Thoracic aorta (tissue), 2 donors: ENCODE data around the gene NFIC. TPM values are rescaled to one million over a fixed set of nuclear protein-coding genes. Genes with fewer than 3 reads are reported as not detected.
"Not testable (repeated sequence)": the region's sequence is repeated elsewhere in the genome, so short reads cannot be mapped to it uniquely, and the experiment has no call there.

Experiments used
- ATAC-seq: fragments of 150-250 bp; one replicate; pipeline ENCODE4 v1.8.0; 2017; ENCODE audit warnings: low read depth; ENCODE audit not compliant: insufficient number of reproducible peaks, low FRiP score
- DNase-seq: peaks from one replicate; pipeline ENCODE4 v3.0.0-alpha.2; 2020; ENCODE audit warnings: low spot score
- H3K27ac ChIP-seq, 2 donors: fragments of 200-600 bp; sonication (generic); 1 replicate in 1 of 2; 2 replicates in 1 of 2; pipeline ENCODE4 v1.5.1; 2016; ENCODE audit warnings: mild to moderate bottlenecking in 2 of 2, moderate library complexity in 2 of 2
- H3K27me3 ChIP-seq: fragments of 200-600 bp; sonication (generic); replicated peaks from 2 replicates; pipeline ENCODE4 v1.6.0; 2016; ENCODE audit warnings: mild to moderate bottlenecking; ENCODE audit not compliant: insufficient read depth
- H3K36me3 ChIP-seq: fragments of 200-600 bp; sonication (generic); one replicate; pipeline ENCODE4 v1.5.1; 2016
- H3K4me1 ChIP-seq, 2 donors: fragments of 200-600 bp; sonication (generic); 1 replicate in 1 of 2; 2 replicates in 1 of 2; pipeline versions ENCODE4 v1.5.1 to v1.6.0; 2016; ENCODE audit warnings: low read depth in 2 of 2, mild to moderate bottlenecking in 1 of 2; ENCODE audit not compliant: control insufficient read depth in 1 of 2
- H3K4me3 ChIP-seq: fragments of 200-600 bp; sonication (generic); 2 replicates; pipeline ENCODE4 v1.5.1; 2016; ENCODE audit warnings: mild to moderate bottlenecking
- H3K9me3 ChIP-seq: fragments of 200-600 bp; sonication (generic); 2 replicates; pipeline ENCODE4 v1.5.1; 2016
- CTCF ChIP-seq: fragments of 200-600 bp; sonication (generic); IDR thresholded peaks from one replicate; pipeline ENCODE4 v1.5.1; 2019; ENCODE audit warnings: antibody characterized with exemption
- total RNA-seq, 2 donors: library from RNA; depleted of rRNA; stranded (reverse); fragments of >200 nt; gene quantifications; one replicate each; pipeline versions ENCODE4 v1.1.0 to v1.2.3, GENCODE V29; 2016

The NFIC gene
- total RNA-seq, 2 donors from 2014 or later: 178 to 203 TPM

GRCh38 chr19:3345850-3346460, 20.4 kb upstream of the NFIC start:
- H3K4me1 ChIP-seq: peaks cover 20 to 48% of the 10 kb centered on the region in 2 donors
- no peaks in the 10 kb centered on the region for H3K27me3 ChIP-seq
- H3K27ac ChIP-seq: peak overlapping the region; percentile 57 to 72
- TF ChIP-seq CTCF: no peak
- ATAC-seq: no peak
- H3K4me3 ChIP-seq: peak overlapping the region; percentile 65
- no peak for DNase-seq
- H3K9me3 ChIP-seq: no peaks in the 10 kb centered on the region
- H3K36me3 ChIP-seq: no peaks in the 10 kb centered on the region

- Histone ChIP-seq H3K36me3 (no peaks in the 10 kb centered on the region), H3K27me3 (no peaks in the 10 kb centered on the region), H3K27ac (peak overlapping the region; percentile 57 to 72), H3K4me1 (peaks cover 20 to 48% of the 10 kb centered on the region in 2 donors), H3K4me3 (peak overlapping the region; percentile 65), H3K9me3 (no peaks in the 10 kb centered on the region)
- ATAC-seq (no peak), DNase-seq (no peak)
- TF ChIP-seq CTCF: no peak
Observed at GRCh38 chr19:3346677-3347353, 19.6 kb upstream of the NFIC start.

GRCh38 chr19:3348042-3348441, 18.3 kb upstream of the NFIC start:
- Histone ChIP-seq H3K4me1 (peaks cover 16 to 42% of the 10 kb centered on the region in 2 donors), H3K27me3 (no peaks in the 10 kb centered on the region), H3K4me3 (no peak overlapping the region), H3K27ac (no peak overlapping the region), H3K36me3 (no peaks in the 10 kb centered on the region), H3K9me3 (no peaks in the 10 kb centered on the region)
- no peak for ATAC-seq
- no peak for DNase-seq
- no peak for TF ChIP-seq CTCF

- peaks cover 13 to 38% of the 10 kb centered on the region in 2 donors for H3K4me1 ChIP-seq
- H3K9me3 ChIP-seq, H3K27me3 ChIP-seq, H3K27ac ChIP-seq, DNase-seq, ATAC-seq, H3K4me3 ChIP-seq, H3K36me3 ChIP-seq: not testable (repeated sequence)
Observed at GRCh38 chr19:3348469-3348868, 17.9 kb upstream of the NFIC start.

GRCh38 chr19:3350014-3350663, 16.2 kb upstream of the NFIC start:
- no peaks in the 10 kb centered on the region for H3K36me3 ChIP-seq
- DNase-seq (no peak), ATAC-seq (no peak)
- peak overlapping the region in 1 of 2 donors; percentile 33 for H3K27ac ChIP-seq
- H3K9me3 ChIP-seq: no peaks in the 10 kb centered on the region
- H3K27me3 ChIP-seq: no peaks in the 10 kb centered on the region
- peaks cover 13 to 28% of the 10 kb centered on the region in 2 donors for H3K4me1 ChIP-seq
- no peak for TF ChIP-seq CTCF
- no peak overlapping the region for H3K4me3 ChIP-seq
